A673 (cell line): ENCODE data around the gene FDXR.

ENCODE experiments used
- CTCF ChIP-seq: fragments of 300-800, 200-600 bp; sonication (generic); conservative IDR thresholded peaks from 2 replicates; pipeline ENCODE4 v1.5.1; 2017; ENCODE audit warnings: low read depth, mild to moderate bottlenecking, antibody characterized with exemption, low read length, moderate library complexity, mixed read lengths
- EZH2 ChIP-seq: fragments of 200-600 bp; sonication (generic); IDR thresholded peaks from 2 replicates; pipeline ENCODE4 v1.6.1; 2017; ENCODE audit warnings: borderline replicate concordance, low read depth, mild to moderate bottlenecking, mixed read lengths, antibody characterized with exemption, low read length; ENCODE audit not compliant: poor library complexity, severe bottlenecking

- TF ChIP-seq EZH2: no peak
- TF ChIP-seq CTCF: no peak
Measured at GRCh38 chr17:74864297-74864865, 8.4 kb downstream of the FDXR start.
